ENCODE data around the gene JUND.

DNA sequence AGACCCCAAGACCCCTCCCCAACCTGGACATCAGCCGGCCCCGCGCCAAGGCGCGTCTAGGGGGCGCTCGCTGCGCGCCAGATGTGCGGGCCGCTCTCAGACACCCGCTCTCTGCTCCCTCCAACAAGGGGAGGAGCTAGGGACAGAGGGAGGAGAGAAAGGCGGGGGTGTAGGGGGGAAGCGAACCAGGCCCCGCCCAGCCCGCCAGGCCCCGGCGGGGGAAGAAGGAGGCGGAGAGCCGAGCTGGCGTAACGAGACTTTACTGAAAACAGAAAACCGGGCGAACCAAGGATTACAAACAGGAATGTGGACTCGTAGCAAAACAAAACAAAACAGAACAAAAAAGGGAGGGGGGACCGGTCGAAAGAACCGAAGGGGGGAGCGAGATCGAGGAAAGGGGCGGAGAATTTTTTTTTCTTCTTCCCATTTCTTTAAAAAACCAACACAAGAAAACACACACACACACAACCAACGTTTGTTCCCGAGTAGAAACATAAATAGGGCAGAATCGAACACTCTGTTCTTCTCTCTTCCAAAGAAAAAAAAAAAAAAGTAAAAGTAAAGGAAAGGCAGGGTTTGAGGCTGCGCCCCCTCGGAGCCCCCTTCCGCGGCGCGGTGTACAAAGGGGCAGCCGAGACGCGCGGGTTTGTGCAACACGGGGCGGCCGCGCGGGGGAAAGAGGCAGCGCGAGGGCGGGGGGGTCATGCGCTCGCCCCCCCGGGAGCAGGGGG is 1.7 kb downstream of the JUND start:
- TF ChIP-seq GATA3 (IDR thresholded peaks at IDR 0.05; ENCODE audit: low read depth, low read length): no peak
- no peak for TF ChIP-seq GATA2 (IDR thresholded peaks at IDR 0.05; ENCODE audit: low read depth, low read length)
